HCT116 (cell line): Measurements from ENCODE around the gene EIF2D. TPM values are rescaled to one million over a fixed set of nuclear protein-coding genes. Genes with fewer than 3 reads are reported as not detected.

Source experiments
- ATAC-seq: fragments of 200-7000 bp; cut with Tn5 transposase; 2 replicates; pipeline ENCODE4 v1.9.1; 2020; ENCODE audit warnings: mild to moderate bottlenecking, moderate library complexity
- BruUV-seq: library from RNA; stranded (reverse); fragments of 400-500 nt; replicated peaks from 2 replicates; lab custom pipeline; 2021; lab: Mats Ljungman, UMichigan
- CTCF ChIA-PET: fragments of 300-600 bp; sonication (Branson Sonifier 250); formaldehyde crosslinking; loops from one replicate; lab custom pipeline; 2021; ENCODE audit warnings: antibody characterized with exemption; lab: Charles Lee
- POLR2A ChIA-PET: fragments of 300-600, 350-600 bp; sonication (Branson Sonifier 250); formaldehyde crosslinking; loops from one replicate; lab custom pipeline; 2021; ENCODE audit warnings: antibody characterized with exemption; lab: Charles Lee
- RAD21 ChIA-PET, 2 experiments: fragments of 300-600 bp; sonication (Branson Sonifier 250); formaldehyde crosslinking; loops; one replicate each; lab custom pipeline; 2023; ENCODE audit warnings: low total read pairs in 2 of 2; ENCODE audit not compliant: uncharacterized antibody in 2 of 2, unreplicated experiment in 2 of 2, low non-redundant PET in 1 of 2; lab: Charles Lee
- DNase-seq: peaks from one replicate; pipeline ENCODE4 v3.0.0-alpha.2; 2010; ENCODE audit warnings: low read depth, low spot score
- H2AFZ ChIP-seq: fragments of 200-600 bp; shearing (Covaris generic), sonication (generic); 2 replicates; pipeline ENCODE4 v1.6.1; 2017; ENCODE audit warnings: low read depth, mixed run types, mixed read lengths, antibody characterized with exemption, low read length; ENCODE audit not compliant: poor library complexity, severe bottlenecking
- H3K27ac ChIP-seq: 2 replicates; pipeline ENCODE4 v1.5.1; 2012; ENCODE audit warnings: low read depth, low read length
- H3K27me3 ChIP-seq: fragments of 200-600 bp; sonication (generic); 2 replicates; pipeline ENCODE4 v1.6.1; 2016; ENCODE audit warnings: mixed run types, low read length, mixed read lengths; ENCODE audit not compliant: insufficient read depth
- H3K36me3 ChIP-seq, 2 experiments: fragments of 200-500 bp in 1 of 2; fragments of 200-600 bp in 1 of 2; sonication (Bioruptor generic) in 1 of 2; sonication (generic) in 1 of 2; 2 replicates each; pipeline versions ENCODE4 v1.5.1 to v1.6.1; 2014 to 2016; ENCODE audit warnings: low read length in 2 of 2, inconsistent platforms in 1 of 2, mixed read lengths in 1 of 2, mixed run types in 1 of 2; ENCODE audit not compliant: insufficient read depth in 2 of 2, control insufficient read depth in 1 of 2
- H3K4me1 ChIP-seq, 2 experiments: fragments of 200-600 bp in 1 of 2; sonication (generic) in 1 of 2; 2 replicates each; pipeline versions ENCODE4 v1.5.1 to v1.6.1; 2012 to 2017; ENCODE audit warnings: low read length in 2 of 2, inconsistent platforms in 1 of 2, mild to moderate bottlenecking in 1 of 2, mixed read lengths in 1 of 2, mixed run types in 1 of 2, moderate library complexity in 1 of 2; ENCODE audit not compliant: insufficient read depth in 2 of 2, control insufficient read depth in 1 of 2
- H3K4me2 ChIP-seq: fragments of 200-600 bp; sonication (generic); 2 replicates; pipeline ENCODE4 v1.6.1; 2017; ENCODE audit warnings: mixed run types, low read length, mixed read lengths
- H3K4me3 ChIP-seq, 2 experiments: fragments of 200-600 bp in 1 of 2; sonication (generic) in 1 of 2; replicated peaks in 1 of 2; 2 replicates each; pipeline ENCODE4 v1.5.1; 2011 to 2016; ENCODE audit warnings: low read length in 2 of 2, control low read depth in 1 of 2, low read depth in 1 of 2, mild to moderate bottlenecking in 1 of 2, mixed read lengths in 1 of 2, mixed run types in 1 of 2
- H3K79me2 ChIP-seq: fragments of 200-600 bp; sonication (generic); 2 replicates; pipeline ENCODE4 v1.6.1; 2017; ENCODE audit warnings: mild to moderate bottlenecking, mixed run types, low read length, moderate library complexity, mixed read lengths; ENCODE audit not compliant: insufficient read depth
- H3K9ac ChIP-seq: fragments of 200-600 bp; sonication (generic); 2 replicates; pipeline ENCODE4 v1.6.1; 2016; ENCODE audit warnings: low read length, mixed read lengths
- H3K9me2 ChIP-seq: fragments of 200-600 bp; sonication (generic), shearing (Covaris generic); 2 replicates; pipeline ENCODE4 v1.6.1; 2017; ENCODE audit warnings: mixed run types, mild to moderate bottlenecking, moderate library complexity; ENCODE audit not compliant: insufficient read depth
- H3K9me3 ChIP-seq, 2 experiments: fragments of 200-500 bp in 1 of 2; fragments of 200-600 bp in 1 of 2; sonication (Bioruptor generic) in 1 of 2; sonication (generic) in 1 of 2; 2 replicates each; pipeline ENCODE4 v1.6.1; 2014 to 2017; ENCODE audit warnings: low read length in 2 of 2, mixed read lengths in 2 of 2, inconsistent platforms in 1 of 2, low read depth in 1 of 2, mild to moderate bottlenecking in 1 of 2, mixed run types in 1 of 2, moderate library complexity in 1 of 2; ENCODE audit not compliant: control insufficient read depth in 1 of 2, insufficient read depth in 1 of 2
- H4K20me1 ChIP-seq: fragments of 200-600 bp; sonication (generic), shearing (Covaris generic); 2 replicates; pipeline ENCODE4 v1.6.1; 2017; ENCODE audit warnings: mixed run types, mild to moderate bottlenecking, moderate library complexity; ENCODE audit not compliant: insufficient read depth
- CEBPB ChIP-seq: IDR thresholded peaks from 2 replicates; pipeline ENCODE4 v1.6.1; 2012; ENCODE audit warnings: low read depth
- EGR1 ChIP-seq: IDR thresholded peaks from 2 replicates; pipeline ENCODE4 v1.6.1; 2012; ENCODE audit warnings: low read depth
- EZH2phosphoT487 ChIP-seq: fragments of 200-600 bp; IDR thresholded peaks from 2 replicates; pipeline ENCODE4 v1.6.1; 2018; ENCODE audit warnings: antibody characterized with exemption, borderline replicate concordance
- JUND ChIP-seq: IDR thresholded peaks from 2 replicates; pipeline ENCODE4 v1.6.1; 2012
- POLR2A ChIP-seq: IDR thresholded peaks from 2 replicates; pipeline ENCODE4 v1.7.0; 2011; ENCODE audit warnings: borderline replicate concordance; ENCODE audit not compliant: insufficient read depth, insufficient read length; ENCODE audit errors: extremely low read depth
- POLR2AphosphoS5 ChIP-seq: IDR thresholded peaks from 2 replicates; pipeline ENCODE4 v1.6.1; 2011; ENCODE audit warnings: mild to moderate bottlenecking, low read depth, low read length, moderate library complexity
- YY1 ChIP-seq: IDR thresholded peaks from 2 replicates; pipeline ENCODE4 v1.6.1; 2011; ENCODE audit warnings: low read length, low read depth, moderate library complexity, mild to moderate bottlenecking; ENCODE audit not compliant: insufficient replicate concordance; ENCODE audit errors: extremely low read depth
- intact Hi-C: fragments of 100-400 bp; cut with micrococcal nuclease; formaldehyde crosslinking; loops from 2 replicates; pipeline ENCODE4 v1.10.0; 2022
- total RNA-seq: library from RNA; stranded (reverse); gene quantifications from one replicate; pipeline ENCODE4 v1.2.1, GENCODE V29; 2021; ENCODE audit not compliant: unreplicated experiment
- TF ChIP-seq, protein P1 (sequence below): IDR thresholded peaks from 2 replicates; pipeline ENCODE4 v1.6.1; 2012; ENCODE audit warnings: low read depth
- TF ChIP-seq, protein P2 (sequence below): IDR thresholded peaks from 2 replicates; pipeline ENCODE4 v1.6.1; 2011; ENCODE audit warnings: mild to moderate bottlenecking, low read length, moderate library complexity; ENCODE audit not compliant: insufficient replicate concordance; ENCODE audit errors: extremely low read depth

EIF2D gene
- total RNA-seq, 1 experiment from 2014 or later: 54.8 TPM

DNA sequence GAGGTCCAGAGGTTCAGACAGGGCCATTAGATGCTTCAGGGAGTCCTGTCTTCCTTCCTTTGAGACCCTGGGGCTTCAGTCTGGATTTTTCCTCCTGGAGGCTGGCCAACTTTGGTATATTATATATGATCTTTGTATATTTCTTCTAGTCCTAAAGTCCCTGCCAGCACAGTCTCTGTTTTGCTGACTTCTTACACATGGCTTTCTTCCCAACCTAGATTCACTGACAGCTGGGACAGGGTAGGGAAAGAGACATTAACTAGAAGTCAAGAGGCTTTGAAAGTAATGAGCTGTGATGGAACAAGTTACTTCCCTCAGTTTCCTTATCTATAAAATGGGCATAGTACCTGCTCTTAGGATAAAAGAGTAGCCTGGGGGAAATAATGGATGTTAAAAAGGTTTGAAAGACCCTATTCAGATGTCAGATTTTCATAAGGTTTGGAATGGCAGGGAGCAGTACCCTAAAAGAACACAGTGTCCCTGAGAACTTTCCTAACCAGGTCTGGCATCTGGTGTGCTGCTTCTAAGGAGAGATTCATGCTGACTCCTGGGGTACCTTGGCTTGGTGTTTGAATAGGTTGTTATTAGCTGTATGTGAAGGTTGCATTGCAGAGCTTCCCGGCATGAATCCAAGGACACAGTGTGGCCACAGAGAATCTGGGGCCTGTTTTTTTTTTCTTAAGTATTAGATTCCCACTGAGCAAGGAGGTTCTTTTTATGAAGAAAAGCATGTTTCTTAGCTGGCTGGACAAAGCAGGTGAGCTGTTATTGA, 57.4 kb downstream of the EIF2D start:
- RAD21 ChIA-PET: no interaction called here
- Histone ChIP-seq H3K79me2 (no peaks in the 10 kb centered on the region), H3K27ac (no peak overlapping the region), H3K27me3 (no peaks in the 10 kb centered on the region), H3K4me1 (peaks cover 5 to 23% of the 10 kb centered on the region in 2 experiments; a peak in 3 of 4 replicates), H3K4me3 (no peak overlapping the region), H3K9ac (no peak overlapping the region), H4K20me1 (no peaks in the 10 kb centered on the region), H2AFZ (no peak overlapping the region), H3K36me3 (no peaks in the 10 kb centered on the region), H3K9me2 (no peaks in the 10 kb centered on the region), H3K9me3 (no peaks in the 10 kb centered on the region), H3K4me2 (no peak overlapping the region)
- no peak for ATAC-seq
- no peak for DNase-seq
- POLR2A ChIA-PET: no interaction called here
- BruUV-seq: no TSS peak
- CTCF ChIA-PET: interaction anchor here (1.1 to 1.8 kb wide), 2 partner anchors 10 kb away, joined by 3 to 6 read pairs; no protein-coding TSS in a partner anchor
- TF ChIP-seq, protein P1, sequence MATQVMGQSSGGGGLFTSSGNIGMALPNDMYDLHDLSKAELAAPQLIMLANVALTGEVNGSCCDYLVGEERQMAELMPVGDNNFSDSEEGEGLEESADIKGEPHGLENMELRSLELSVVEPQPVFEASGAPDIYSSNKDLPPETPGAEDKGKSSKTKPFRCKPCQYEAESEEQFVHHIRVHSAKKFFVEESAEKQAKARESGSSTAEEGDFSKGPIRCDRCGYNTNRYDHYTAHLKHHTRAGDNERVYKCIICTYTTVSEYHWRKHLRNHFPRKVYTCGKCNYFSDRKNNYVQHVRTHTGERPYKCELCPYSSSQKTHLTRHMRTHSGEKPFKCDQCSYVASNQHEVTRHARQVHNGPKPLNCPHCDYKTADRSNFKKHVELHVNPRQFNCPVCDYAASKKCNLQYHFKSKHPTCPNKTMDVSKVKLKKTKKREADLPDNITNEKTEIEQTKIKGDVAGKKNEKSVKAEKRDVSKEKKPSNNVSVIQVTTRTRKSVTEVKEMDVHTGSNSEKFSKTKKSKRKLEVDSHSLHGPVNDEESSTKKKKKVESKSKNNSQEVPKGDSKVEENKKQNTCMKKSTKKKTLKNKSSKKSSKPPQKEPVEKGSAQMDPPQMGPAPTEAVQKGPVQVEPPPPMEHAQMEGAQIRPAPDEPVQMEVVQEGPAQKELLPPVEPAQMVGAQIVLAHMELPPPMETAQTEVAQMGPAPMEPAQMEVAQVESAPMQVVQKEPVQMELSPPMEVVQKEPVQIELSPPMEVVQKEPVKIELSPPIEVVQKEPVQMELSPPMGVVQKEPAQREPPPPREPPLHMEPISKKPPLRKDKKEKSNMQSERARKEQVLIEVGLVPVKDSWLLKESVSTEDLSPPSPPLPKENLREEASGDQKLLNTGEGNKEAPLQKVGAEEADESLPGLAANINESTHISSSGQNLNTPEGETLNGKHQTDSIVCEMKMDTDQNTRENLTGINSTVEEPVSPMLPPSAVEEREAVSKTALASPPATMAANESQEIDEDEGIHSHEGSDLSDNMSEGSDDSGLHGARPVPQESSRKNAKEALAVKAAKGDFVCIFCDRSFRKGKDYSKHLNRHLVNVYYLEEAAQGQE: no peak
- TF ChIP-seq JUND: no peak
- no peak for TF ChIP-seq CEBPB
- TF ChIP-seq POLR2A: no peak
- TF ChIP-seq, protein P2, sequence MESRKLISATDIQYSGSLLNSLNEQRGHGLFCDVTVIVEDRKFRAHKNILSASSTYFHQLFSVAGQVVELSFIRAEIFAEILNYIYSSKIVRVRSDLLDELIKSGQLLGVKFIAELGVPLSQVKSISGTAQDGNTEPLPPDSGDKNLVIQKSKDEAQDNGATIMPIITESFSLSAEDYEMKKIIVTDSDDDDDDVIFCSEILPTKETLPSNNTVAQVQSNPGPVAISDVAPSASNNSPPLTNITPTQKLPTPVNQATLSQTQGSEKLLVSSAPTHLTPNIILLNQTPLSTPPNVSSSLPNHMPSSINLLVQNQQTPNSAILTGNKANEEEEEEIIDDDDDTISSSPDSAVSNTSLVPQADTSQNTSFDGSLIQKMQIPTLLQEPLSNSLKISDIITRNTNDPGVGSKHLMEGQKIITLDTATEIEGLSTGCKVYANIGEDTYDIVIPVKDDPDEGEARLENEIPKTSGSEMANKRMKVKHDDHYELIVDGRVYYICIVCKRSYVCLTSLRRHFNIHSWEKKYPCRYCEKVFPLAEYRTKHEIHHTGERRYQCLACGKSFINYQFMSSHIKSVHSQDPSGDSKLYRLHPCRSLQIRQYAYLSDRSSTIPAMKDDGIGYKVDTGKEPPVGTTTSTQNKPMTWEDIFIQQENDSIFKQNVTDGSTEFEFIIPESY: no peak
- no peak for TF ChIP-seq POLR2AphosphoS5
- no peak for TF ChIP-seq EGR1
- TF ChIP-seq EZH2phosphoT487: no peak
- TF ChIP-seq YY1: no peak
- intact Hi-C loops: no loop called here
